ENCODE measurements around the gene TARS2. TPM values are rescaled to one million over a fixed set of nuclear protein-coding genes. Genes with fewer than 3 reads are reported as not detected.

The TARS2 gene
- polyA plus RNA-seq, 1 experiment = 14.6 TPM

GRCh38 chr1:150551051-150551783 is 64.0 kb downstream of the TARS2 start:
- no peak overlapping the region for H3K27ac ChIP-seq (ENCODE audit: low read depth, low read length)
- no peak for DNase-seq (ENCODE audit: low read depth, low spot score)
- no peak for TF ChIP-seq CTCF (IDR thresholded peaks at IDR 0.05; ENCODE audit: low read depth, low read length)
- CTCF ChIA-PET = interaction anchor here (1.3 to 7.2 kb wide), 2 partner anchors 9 to 70 kb away, joined by 5 to 64 read pairs; no protein-coding TSS in a partner anchor
- H3K4me3 ChIP-seq (ENCODE audit: low read depth, low read length) = no peak overlapping the region
- H3K9me3 ChIP-seq (ENCODE audit: control insufficient read depth, insufficient read depth, low read length) = no peaks in the 10 kb centered on the region; the same call in 1 of the 2 replicates
- no peaks in the 10 kb centered on the region for H3K27me3 ChIP-seq (ENCODE audit: control insufficient read depth, insufficient read depth, low read length)
- POLR2A ChIA-PET = interaction anchor here (1.4 to 1.7 kb wide), 2 partner anchors 28 to 187 kb away, joined by 3 to 4 read pairs; partner anchors contain the start of genes MCL1 and RPRD2

- POLR2A ChIA-PET = interaction anchor here (1.2 to 1.7 kb wide), 3 partner anchors 9 to 188 kb away, joined by 3 to 4 read pairs (median 4); partner anchors contain the start of genes MCL1 and RPRD2
- no peak for DNase-seq (ENCODE audit: low read depth, low spot score)
- TF ChIP-seq CTCF (IDR thresholded peaks at IDR 0.05; ENCODE audit: low read depth, low read length) = no peak
- H3K4me3 ChIP-seq (ENCODE audit: low read depth, low read length) = no peak overlapping the region
- H3K9me3 ChIP-seq (ENCODE audit: control insufficient read depth, insufficient read depth, low read length) = no peaks in the 10 kb centered on the region; the same call in 1 of the 2 replicates
- no peaks in the 10 kb centered on the region for H3K27me3 ChIP-seq (ENCODE audit: control insufficient read depth, insufficient read depth, low read length)
- CTCF ChIA-PET = interaction anchor here (1.3 to 7.2 kb wide), 2 partner anchors 9 to 69 kb away, joined by 5 to 64 read pairs; no protein-coding TSS in a partner anchor
- peak overlapping the region; percentile 75 for H3K27ac ChIP-seq (ENCODE audit: low read depth, low read length)
These were observed 64.5 kb downstream of the TARS2 start for GRCh38 chr1:150551784-150552127.

GRCh38 chr1:150552128-150552910 is 65.1 kb downstream of the TARS2 start:
- H3K4me3 ChIP-seq (ENCODE audit: low read depth, low read length) = no peak overlapping the region
- peak overlapping the region; percentile 75 for H3K27ac ChIP-seq (ENCODE audit: low read depth, low read length)
- no peak for TF ChIP-seq CTCF (IDR thresholded peaks at IDR 0.05; ENCODE audit: low read depth, low read length)
- H3K27me3 ChIP-seq (ENCODE audit: control insufficient read depth, insufficient read depth, low read length) = no peaks in the 10 kb centered on the region
- no peaks in the 10 kb centered on the region; the same call in 1 of the 2 replicates for H3K9me3 ChIP-seq (ENCODE audit: control insufficient read depth, insufficient read depth, low read length)
- POLR2A ChIA-PET = interaction anchor here (0.6 to 1.7 kb wide), 4 partner anchors 9 to 188 kb away, joined by 3 to 4 read pairs (median 4); partner anchors contain the start of genes MCL1 and RPRD2
- DNase-seq (ENCODE audit: low read depth, low spot score) = peak; percentile 73
- CTCF ChIA-PET = interaction anchor here (1.3 to 7.2 kb wide), 3 partner anchors 8 to 69 kb away, joined by 5 to 64 read pairs (median 5); no protein-coding TSS in a partner anchor

- CTCF ChIA-PET = interaction anchor here (1.6 to 7.2 kb wide), 2 partner anchors 8 to 20 kb away, joined by 5 to 64 read pairs; no protein-coding TSS in a partner anchor
- H3K27ac ChIP-seq (ENCODE audit: low read depth, low read length) = peak overlapping the region; percentile 73
- no peaks in the 10 kb centered on the region for H3K27me3 ChIP-seq (ENCODE audit: control insufficient read depth, insufficient read depth, low read length)
- no peak overlapping the region for H3K4me3 ChIP-seq (ENCODE audit: low read depth, low read length)
- no peak for TF ChIP-seq CTCF (IDR thresholded peaks at IDR 0.05; ENCODE audit: low read depth, low read length)
- DNase-seq (ENCODE audit: low read depth, low spot score) = no peak
- POLR2A ChIA-PET = interaction anchor here (0.6 to 1.4 kb wide), 3 partner anchors 8 to 189 kb away, joined by 3 to 4 read pairs (median 4); partner anchors contain the start of gene RPRD2
- H3K9me3 ChIP-seq (ENCODE audit: control insufficient read depth, insufficient read depth, low read length) = no peaks in the 10 kb centered on the region; the same call in 1 of the 2 replicates
These were observed 65.7 kb downstream of the TARS2 start for GRCh38 chr1:150552911-150553289.
